Measurements from ENCODE around the gene WHRN.

Gene WHRN

DNA sequence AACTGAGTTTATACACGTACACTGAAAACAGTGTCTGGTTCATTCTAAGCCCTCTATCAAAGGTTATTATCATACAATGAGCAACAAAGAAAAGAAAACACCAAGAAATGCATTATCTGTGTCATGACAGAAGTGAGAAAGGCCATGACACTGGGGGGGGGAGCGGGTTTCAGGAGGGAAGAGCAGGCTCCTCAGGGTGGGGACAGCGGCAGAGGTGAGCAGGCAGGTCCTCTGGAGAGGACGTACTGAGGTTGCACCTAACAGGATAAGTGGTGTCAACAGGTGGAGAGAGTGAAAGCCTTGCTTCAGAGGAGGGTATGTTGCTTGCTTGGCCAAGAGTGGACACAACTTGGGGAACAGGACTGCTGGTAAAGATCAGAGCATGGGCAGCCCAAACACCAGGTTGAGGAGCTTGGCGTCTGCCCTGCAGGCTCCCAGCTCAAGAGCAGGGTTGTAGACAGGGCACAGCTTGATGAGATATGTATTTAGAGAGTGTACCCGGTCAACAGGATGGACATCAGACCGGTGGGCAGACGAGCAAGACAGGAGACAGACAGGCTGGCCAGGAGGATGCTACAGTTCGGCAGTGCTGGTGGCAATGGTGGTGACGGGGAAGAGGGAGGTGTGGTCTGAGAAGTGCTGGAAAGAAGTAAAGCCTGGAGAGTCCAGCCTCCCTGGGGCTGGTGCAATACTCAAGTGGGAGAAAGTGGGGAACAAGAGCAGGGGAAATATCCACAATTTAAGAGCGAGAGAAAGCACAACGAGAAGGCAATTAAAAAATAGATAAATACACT, 10.3 kb downstream of the WHRN start:
- DNase-seq, result peak in 1 of 10 donors; percentile 52
- intact Hi-C loops (cut with DNase I), result no loop called here

DNA sequence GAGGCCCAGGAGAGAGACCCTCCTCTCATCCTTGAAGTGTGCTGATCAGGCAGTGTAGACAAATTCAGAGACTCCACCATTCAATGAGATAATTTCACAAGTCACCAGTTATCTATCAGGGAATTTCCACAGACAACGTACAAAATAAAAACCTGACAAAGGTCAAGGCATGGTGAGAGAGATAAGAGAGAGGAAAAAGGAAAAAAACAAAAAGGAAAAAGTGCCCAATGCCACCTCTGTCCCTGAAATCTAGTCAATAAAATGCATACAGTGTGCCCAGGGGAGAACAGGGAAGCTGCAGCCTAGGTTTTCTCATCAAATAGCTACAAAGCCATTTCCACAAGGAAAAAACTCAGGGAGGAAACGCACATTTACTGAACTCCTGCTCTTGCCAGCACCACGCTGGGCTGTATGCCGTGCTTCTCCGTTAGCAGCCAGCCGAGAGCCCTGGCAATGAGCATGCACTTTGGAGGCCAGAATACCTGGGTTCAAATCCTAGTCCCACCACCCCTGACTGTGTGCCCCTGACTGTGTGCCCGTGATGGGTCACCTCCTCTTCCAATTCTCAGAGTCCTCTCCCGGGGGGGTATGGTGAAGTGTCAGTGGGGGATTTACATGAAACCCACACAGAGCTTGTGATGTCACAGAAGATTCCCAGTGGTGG, 11.6 kb downstream of the WHRN start:
- DNase-seq, result no peak
- intact Hi-C loops (cut with DNase I), result no loop called here

DNA sequence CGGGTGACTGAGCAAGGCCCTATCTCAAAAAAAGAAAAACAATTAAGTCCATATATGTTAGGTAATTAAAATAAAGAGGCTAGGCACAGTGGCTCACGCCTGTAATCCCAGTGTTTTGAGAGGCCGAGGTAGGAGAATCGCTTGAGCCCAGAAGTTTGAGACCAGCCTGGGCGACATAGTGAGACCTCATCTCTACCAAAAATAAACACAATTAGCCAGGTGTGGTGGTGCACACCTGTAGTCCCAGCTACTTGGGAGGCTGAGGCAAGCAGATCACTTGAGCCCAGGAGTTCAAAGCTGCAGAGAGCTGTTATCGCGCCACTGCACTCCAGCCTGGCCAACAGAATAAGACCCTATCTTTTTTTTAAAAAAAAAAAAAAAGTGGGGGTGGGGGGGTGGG, 12.3 kb downstream of the WHRN start:
- DNase-seq, result peak in 1 of 10 donors; percentile 36
- intact Hi-C loops (cut with DNase I), result no loop called here

DNA sequence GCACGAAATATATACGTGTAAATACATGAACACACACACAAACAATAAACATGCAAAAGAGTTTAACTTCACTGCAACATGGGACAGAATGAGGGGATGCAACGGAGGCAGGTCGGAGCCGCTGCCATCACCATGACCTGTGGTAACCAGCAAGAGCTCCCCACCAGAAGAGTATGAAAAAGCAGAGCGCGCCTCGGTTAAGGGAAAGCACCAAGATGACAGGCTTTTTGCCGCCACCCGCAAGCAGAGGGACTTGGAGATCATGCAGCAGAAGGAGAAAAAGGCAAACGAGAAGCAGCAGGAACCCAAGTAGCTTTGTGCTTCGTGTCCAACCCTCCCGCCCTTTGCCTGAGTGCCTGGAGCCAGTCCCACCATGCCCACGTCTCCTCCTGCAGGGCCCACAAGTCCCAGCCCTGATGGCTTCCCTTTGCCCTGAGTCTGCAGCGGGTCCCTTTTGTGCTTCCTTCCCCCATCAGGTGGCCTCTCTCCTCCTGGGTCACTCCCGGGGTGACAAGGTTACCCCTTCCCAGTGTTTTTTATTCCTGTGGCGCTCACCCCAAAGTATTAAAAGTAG, 13.8 kb downstream of the WHRN start:
- DNase-seq, result peak in 1 of 10 donors; percentile 37
- intact Hi-C loops (cut with DNase I), result no loop called here

DNA sequence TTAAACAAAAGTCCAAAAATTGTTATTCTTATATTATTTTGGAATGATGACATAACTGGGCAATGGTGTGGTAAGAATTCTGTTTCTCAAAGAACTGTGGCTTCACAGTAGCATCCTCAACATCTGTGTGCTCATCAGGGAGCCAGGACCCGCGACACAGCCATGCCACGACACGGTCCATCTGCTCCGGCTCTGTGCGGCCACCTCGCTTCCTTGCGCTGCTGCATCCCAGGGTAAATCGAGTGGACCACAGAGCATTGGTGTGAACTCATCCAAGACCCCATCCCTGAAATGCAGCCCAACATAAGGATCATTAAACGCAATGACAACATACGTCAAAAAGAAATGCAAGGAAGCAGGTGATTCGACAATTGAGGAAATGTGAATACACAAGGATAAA, 15.3 kb downstream of the WHRN start:
- intact Hi-C loops (cut with DNase I), result no loop called here
- DNase-seq, result peak in 1 of 10 donors; percentile 55

DNA sequence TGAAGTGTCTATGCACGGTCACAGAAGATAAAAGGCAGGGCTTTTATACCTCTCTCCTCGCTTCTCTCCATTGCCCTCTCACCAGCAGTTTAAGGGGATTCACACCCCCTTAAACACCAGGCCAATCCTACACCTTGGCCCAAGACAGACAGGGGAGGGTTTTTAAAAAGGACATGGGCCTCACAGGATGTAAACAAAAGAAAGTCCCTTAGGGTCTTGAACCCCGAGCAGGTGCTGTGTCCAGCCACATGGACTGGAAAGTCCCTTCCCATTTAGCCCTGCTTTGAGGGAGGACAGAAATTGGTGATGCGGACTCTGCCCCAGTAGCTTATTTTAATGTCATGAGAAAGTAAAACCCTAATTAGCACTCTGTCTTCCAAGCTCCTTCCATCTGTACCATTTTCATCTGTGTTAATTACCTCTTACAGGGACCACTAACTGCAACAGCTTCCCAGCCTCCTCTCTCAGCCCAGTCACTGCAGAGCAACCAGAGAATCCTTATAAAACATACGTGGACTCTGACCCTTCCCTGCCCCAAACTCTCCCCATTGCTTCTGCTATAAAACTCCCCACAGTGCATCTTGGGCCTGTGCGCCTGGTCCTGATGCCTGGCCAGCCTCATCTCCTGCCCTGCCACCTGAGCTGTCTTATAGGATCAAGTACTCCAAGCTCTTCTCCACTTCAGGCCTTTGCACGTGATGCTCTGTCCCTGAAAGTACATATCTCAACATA, 16.7 kb downstream of the WHRN start:
- intact Hi-C loops (cut with DNase I), result no loop called here
- peak in 1 of 10 donors; percentile 40 for DNase-seq

DNA sequence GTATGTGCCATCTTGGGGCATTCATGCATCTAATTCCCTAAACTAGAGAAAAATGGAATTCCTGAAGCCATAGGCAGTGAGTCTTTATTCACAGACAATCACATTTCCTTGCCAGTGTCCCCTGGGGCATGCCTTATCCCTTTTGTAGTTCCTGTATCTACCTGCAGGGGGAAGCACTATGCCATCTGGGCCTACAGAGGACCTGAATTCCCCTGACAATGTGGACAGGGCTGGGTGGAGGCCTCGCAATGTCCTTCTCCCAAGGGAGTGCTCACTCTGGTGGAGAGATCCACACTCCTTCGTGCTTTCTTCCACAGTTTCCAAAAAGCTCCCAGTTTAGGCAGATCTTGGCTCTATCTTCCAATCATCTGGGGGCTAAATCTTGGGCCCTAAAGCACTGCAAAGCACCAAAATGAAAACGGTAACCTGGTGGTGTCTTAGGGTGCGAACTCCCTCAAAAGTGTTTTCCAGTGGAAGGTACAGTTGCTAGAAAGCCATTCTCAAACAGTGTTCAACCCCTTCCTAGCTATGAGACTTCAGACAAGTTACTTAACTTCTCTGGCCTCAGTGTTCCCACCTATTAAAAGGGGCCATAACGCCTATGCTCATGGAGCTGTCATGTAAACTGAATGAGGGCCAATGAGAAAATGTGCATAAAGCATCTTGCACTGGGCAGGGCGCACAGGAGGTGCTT, 17.5 kb downstream of the WHRN start:
- DNase-seq, result peak in 6 of 10 donors; percentile 41 to 91 (median 61)

DNA sequence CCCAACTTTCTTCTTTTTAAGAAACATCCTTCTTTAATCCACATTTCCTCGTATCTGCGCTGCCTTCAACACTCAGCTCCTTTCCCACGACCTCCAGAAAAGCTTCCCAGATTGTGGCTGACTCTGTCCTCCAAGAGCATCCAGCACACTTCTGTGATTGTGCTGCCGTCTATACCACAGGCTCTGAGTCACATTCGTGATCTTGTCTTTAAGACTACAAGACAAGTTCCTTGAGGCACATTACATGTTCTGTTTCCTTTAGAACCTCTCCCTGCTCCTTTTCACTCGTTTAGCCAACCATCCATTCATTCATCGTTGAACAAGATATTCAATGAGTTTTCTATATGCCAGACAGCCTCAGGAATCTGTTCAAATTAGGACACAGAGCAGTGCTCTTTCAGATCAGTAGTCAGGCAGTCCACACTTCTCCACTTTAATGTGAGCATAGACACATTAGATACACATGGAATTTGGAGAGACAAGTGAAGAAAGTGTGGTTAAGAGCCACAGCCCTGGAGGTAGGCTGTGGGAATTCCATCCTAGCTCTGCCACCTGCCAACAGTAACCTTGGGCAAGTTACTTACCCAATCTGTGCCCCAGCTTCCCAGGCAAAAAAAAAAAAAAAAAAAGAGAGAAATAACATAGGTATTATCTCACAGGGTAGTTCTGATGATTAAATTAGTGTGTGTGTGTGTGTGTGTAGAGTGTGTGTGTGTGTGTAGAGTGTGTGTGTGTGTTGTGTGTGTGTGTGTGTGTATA, 18.9 kb downstream of the WHRN start:
- DNase-seq, result no peak
- intact Hi-C loops (cut with DNase I), result loop anchor here (2.0 kb wide), 1 partner anchor 166 kb away; no protein-coding TSS in a partner anchor

More for the DNA sequence above, 17.5 kb downstream of the WHRN start:
- intact Hi-C loops (cut with DNase I), result loop anchor here (2.0 kb wide), 1 partner anchor 165 kb away; no protein-coding TSS in a partner anchor

DNA sequence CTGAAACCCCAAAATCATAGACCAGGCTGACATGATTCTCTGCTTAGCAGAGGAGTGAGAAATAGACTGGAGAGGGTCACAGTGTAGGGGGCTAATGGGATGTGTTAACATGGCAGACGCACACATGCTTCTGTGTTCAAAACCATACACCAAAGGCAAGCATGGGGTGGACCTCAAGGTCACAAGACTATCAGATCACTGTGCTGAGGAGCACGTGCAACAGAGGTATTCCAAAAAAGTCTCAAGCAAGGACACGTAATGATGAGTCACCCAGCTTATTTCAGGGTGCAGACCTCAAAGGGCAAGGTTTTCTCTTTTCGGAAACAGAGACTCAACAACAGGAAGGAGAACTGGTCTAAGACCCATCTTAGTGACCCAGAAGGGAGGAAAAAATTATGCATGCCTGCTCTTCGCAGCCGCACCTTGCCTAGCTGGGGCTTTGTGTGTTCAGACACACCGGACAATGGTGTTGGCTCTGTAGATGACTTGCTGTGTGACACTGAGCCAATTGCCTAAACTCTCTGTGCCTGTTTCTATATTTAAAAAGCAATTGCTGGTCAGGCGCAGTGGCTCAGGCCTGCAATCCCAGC, 20.3 kb downstream of the WHRN start:
- intact Hi-C loops (cut with DNase I), result no loop called here
- DNase-seq, result peak in 1 of 10 donors; percentile 22

DNA sequence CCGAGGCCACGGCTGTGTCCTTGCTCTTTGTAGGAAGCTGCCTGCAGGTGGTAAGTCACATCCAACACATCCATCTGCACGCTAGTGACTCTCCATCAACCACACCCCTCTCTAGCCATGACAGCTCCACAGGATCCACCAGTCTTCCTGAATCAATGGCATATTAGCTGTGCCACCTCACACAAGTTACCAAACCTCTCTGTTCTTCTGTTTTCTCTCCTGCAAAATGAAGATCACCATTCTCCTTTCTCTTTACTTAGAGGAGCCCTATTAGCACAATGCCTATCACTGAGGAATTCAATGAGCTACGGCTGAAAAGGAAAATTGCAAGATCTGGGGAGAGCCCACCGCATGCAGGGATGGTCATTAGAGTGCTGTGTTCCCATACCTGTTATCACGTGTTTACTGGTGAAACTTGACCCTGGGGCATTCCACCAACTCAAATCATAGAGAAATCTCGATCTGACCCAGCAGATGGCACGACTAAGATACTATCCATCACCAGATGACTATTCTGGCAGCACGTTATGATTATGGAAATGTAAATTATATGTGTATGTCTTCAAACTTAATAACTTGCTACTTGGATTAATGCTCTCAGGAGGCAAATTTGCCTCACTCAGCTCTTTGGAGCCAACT, 20.9 kb downstream of the WHRN start:
- peak in 1 of 10 donors; percentile 26 for DNase-seq
- intact Hi-C loops (cut with DNase I), result no loop called here

DNA sequence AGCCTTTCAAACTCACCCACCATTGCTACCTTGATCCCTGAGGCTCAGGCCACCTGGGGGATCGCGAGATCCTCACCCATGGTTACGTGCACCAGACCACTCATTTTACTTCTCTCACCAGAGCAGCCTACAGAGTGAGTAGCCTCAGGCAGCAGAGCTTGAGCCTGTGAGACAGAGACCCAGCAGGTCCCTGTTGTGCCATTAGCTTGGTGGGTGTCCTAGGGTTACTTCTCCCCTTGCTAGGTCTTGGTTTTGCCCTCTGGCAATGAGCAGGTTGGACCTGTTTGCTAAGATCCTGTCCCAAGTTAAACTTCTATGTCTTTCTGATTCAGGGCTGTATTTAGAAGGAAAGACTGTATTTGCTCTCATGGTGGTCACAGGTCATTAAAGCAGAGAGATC, 21.8 kb downstream of the WHRN start:
- intact Hi-C loops (cut with DNase I), result no loop called here
- DNase-seq, result peak in 1 of 10 donors; percentile 56

DNA sequence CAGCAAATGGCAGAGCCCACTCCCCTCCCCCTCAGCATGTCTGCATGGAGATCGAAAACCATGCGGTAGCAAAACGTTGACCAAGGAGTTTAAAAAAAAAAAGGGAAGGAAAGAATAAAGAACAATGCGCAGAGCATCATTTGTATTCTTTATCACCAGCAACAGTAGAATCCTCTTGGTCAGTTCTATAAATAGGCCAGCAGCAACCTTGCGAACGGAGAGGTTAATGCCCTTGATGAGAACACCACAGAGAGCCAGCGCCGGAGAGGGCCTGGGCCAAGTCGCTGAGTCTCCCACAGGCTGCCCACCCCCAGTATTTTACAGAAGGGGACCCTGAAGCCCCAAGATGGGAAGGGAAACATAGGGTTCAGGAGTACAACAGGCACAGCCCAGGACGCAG, 22.7 kb downstream of the WHRN start:
- DNase-seq, result no peak
- intact Hi-C loops (cut with DNase I), result no loop called here

DNA sequence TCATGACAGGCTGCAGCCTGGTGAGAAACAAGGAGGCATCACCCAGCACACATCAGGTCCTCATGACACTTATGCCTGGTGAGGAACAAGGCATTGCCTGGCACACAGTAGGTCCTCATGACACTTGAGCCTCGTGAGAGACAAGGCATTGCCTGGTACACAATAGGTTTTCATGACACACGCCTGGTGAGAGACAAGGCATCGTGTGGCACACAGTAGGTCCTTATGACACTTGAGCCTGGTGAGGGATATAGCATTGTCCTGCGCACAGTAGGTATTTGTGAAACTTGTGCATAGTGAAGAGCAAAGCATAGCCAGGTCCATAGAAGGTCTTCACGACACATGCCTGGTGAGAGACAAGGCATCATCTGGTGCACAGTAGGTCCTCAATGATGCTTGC, 23.5 kb downstream of the WHRN start:
- intact Hi-C loops (cut with DNase I), result no loop called here
- no peak for DNase-seq

DNA sequence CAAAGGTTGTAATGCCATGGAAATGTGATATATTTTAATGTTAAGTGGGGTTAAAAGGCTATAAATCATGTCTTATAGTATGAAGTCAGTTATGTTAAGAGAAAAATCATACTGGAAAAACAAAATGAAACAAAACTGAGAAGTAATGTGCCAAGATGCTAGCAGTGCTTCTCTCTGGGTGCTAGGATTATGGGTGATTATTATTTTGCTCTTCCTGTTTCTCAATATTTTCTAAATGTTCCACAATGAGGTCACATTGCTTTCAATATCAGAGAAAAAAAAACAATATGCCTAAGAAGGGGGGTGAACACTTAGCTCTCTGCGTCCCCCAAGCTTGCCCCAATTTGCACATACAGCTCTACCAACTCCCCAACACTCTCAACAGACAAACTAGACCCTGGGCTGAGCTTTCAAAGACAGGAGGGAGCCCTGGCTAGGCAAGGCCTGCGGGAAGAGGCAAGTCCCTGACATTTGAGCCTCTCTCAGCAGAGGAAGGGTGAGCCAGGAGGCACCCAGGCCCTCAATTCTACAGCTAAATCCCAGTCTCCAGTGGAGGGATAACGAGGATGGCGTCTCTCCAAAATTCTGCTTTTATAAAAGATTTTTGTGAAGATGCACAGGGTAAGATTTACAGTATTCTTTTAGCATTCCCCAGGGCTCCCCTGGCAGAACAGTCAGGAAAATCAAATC, 24.4 kb downstream of the WHRN start:
- intact Hi-C loops (cut with DNase I), result no loop called here
- DNase-seq, result no peak

DNA sequence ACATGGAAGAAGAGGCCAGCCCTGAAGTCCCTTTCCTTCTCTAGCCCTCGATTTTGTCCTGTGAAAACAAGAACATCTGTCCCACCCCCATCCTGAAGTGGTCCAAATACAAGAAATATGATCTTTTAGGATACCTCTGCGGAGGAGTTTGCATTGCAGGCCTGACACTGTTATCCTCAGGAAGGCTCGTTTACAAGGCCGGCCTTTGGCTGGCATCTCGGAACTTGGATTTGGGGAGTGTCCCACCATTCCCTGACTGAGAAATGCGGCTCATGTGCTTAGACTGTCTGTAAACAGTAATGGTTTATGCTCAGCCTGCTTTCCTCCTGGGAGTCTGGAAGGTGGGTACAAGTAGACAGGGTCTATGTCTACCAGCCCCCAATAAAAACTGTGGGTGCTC, 26.4 kb downstream of the WHRN start:
- intact Hi-C loops (cut with DNase I), result no loop called here
- no peak for DNase-seq

DNA sequence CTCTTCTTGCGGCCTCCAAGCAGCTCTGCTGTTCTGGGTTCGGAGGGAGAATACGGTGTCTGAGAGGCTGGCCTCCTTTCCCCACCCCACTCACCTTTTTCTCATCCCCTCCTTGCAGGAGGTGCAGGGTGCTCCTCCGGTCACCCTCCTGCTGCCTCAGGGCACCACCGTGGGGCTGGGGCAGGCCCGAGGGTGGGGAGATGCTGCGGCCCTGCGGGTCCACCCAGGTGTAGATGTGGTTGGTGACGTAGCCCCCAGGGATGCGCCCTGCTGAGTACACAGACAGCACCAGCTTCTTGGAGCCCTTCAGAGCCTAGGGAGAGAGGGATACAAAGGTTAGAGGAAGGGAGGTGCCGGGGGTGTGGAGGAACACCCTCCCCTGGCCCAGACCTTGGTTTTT, 26.8 kb downstream of the WHRN start:
- no peak for DNase-seq
- intact Hi-C loops (cut with DNase I), result no loop called here

DNA sequence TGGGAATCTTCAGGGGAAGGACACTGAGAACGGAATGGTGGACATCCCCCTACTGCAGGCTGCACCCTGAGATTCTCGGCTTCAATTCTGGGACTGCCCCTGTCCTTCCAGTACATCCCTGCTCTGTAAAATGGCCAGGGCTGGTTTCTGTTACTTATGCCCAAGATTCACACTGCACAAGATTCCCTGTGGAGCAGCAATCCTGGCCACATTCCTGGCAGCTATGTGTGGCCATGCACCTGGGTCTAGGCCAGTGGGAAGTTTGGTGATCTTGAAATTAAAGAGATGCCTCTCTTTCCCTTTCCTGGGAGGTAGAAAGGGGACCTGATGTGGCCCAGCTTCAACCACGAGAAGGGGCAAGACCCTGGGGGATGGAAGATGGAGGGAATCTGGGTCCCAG, 27.6 kb downstream of the WHRN start:
- intact Hi-C loops (cut with DNase I), result no loop called here
- DNase-seq, result no peak

DNA sequence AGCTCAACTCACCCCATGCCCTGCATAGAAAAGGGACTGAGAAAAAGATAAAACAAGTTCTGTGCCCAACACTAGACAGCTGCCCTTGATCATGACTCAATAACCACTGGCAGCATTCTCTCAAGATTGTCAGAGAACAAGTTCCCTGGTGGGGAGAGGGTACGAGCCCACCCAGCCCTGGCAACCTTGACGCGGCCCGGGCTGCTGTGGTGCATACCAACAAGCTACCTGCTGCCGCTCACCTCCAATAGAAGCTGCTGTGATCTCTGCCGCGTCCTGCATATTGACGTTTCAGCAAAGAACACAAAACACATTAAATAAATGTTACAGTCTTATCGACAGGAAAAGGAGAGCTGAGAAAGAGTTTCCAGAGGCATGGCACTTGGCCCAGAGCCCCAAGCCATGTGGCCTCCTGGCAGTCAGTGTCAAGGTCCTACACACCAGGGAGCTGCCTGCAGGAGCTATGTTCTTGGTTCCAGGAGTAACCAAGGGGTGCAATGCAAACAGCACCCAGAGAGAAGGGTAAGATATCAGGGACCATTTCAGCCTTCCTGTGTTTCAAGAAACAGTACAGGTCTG, 28.3 kb downstream of the WHRN start:
- intact Hi-C loops (cut with DNase I), result no loop called here
- DNase-seq, result no peak
